Measurements from ENCODE around the gene COL20A1. TPM values are rescaled to one million over a fixed set of nuclear protein-coding genes. Genes with fewer than 3 reads are reported as not detected.

The COL20A1 gene
- total RNA-seq, 1 donor from 2014 or later, result 0.25 TPM

DNA sequence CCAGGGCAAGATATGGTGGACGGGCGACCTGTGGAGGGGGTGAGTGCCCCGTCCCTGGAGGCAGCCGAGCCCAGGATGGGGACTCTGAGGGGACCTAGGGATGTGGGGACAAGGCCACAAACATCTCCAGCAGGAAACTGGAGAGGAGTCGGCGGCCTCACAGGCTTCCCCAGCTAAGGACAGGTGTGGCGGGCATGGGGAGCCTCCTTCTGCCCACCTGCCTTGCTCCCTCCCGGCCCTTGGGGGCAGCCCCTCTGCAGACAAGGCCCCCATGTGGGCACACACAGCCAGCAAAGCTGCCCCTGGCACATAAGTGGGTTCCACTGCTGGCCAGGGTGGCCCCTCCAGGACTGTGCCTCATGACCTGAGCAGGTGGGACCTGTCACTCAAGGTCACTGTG, 63.5 kb downstream of the COL20A1 start:
- TF ChIP-seq, protein P1, sequence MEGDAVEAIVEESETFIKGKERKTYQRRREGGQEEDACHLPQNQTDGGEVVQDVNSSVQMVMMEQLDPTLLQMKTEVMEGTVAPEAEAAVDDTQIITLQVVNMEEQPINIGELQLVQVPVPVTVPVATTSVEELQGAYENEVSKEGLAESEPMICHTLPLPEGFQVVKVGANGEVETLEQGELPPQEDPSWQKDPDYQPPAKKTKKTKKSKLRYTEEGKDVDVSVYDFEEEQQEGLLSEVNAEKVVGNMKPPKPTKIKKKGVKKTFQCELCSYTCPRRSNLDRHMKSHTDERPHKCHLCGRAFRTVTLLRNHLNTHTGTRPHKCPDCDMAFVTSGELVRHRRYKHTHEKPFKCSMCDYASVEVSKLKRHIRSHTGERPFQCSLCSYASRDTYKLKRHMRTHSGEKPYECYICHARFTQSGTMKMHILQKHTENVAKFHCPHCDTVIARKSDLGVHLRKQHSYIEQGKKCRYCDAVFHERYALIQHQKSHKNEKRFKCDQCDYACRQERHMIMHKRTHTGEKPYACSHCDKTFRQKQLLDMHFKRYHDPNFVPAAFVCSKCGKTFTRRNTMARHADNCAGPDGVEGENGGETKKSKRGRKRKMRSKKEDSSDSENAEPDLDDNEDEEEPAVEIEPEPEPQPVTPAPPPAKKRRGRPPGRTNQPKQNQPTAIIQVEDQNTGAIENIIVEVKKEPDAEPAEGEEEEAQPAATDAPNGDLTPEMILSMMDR (IDR thresholded peaks at IDR 0.05; ENCODE audit: unreplicated experiment), result no peak

DNA sequence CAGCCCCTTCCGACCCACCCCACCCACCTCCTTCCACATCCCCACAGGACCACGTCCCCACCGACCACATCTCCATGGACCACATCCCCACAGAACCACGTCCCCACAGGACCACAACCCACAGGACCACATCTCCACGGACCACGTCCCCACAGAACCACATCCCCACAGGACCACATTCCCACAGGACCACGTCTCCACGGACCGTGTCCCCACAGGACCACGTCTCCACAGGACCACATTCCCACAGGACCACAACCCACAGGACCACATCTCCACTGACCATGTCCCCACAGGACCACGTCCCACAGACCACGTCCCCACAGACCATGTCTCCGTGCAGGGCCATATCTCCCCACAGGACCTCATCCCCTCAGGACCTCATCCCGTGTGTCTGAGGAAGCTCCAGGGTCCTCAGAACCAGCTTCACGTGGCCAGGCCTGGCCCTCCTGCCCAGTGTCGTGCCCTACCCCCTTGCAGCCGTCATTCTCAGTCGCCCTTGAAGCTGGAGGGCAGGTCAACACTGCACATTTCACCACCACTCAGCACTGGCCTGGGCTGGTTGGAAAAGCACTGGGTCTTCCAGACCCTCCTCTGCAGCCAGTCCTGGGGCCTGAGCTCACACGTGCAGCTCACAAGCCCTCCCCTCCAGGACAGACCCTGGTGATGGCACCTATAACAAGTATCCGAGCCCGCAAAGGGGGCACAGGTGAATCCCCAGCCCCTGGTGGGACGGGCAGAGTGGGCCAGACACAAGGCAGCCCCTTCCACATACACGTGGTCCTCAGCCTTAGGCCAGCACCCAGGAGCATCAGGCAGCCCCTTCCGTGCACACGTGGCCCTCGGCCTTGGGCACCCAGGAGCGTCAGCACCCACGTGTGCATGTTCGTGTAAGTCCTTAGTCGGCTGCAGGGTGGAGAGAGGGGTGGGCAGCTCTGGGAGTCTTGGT, 64.2 kb downstream of the COL20A1 start:
- peaks cover 2% of the 10 kb centered on the region for H3K4me1 Mint-ChIP-seq
- TF ChIP-seq, protein P1 (IDR thresholded peaks at IDR 0.05; ENCODE audit: unreplicated experiment), result no peak
- no peaks in the 10 kb centered on the region for H3K36me3 Mint-ChIP-seq
- H3K4me3 Mint-ChIP-seq, result no peak overlapping the region
- peaks cover 47% of the 10 kb centered on the region for H3K27me3 Mint-ChIP-seq (ENCODE audit: low read depth)
- no peak for DNase-seq (ENCODE audit: low spot score in 2 of 2, unreplicated experiment in 2 of 2)
- no peak overlapping the region for H3K27ac Mint-ChIP-seq
- H3K9me3 Mint-ChIP-seq, result no peaks in the 10 kb centered on the region

More for the DNA sequence above, 63.5 kb downstream of the COL20A1 start:
- Mint-ChIP-seq H3K36me3 (no peaks in the 10 kb centered on the region), H3K27ac (no peak overlapping the region), H3K4me3 (no peak overlapping the region), H3K4me1 (peaks cover 2% of the 10 kb centered on the region), H3K27me3 (ENCODE audit: low read depth) (peaks cover 41% of the 10 kb centered on the region), H3K9me3 (no peaks in the 10 kb centered on the region)
- DNase-seq (ENCODE audit: low spot score in 2 of 2, unreplicated experiment in 2 of 2), result no peak

DNA sequence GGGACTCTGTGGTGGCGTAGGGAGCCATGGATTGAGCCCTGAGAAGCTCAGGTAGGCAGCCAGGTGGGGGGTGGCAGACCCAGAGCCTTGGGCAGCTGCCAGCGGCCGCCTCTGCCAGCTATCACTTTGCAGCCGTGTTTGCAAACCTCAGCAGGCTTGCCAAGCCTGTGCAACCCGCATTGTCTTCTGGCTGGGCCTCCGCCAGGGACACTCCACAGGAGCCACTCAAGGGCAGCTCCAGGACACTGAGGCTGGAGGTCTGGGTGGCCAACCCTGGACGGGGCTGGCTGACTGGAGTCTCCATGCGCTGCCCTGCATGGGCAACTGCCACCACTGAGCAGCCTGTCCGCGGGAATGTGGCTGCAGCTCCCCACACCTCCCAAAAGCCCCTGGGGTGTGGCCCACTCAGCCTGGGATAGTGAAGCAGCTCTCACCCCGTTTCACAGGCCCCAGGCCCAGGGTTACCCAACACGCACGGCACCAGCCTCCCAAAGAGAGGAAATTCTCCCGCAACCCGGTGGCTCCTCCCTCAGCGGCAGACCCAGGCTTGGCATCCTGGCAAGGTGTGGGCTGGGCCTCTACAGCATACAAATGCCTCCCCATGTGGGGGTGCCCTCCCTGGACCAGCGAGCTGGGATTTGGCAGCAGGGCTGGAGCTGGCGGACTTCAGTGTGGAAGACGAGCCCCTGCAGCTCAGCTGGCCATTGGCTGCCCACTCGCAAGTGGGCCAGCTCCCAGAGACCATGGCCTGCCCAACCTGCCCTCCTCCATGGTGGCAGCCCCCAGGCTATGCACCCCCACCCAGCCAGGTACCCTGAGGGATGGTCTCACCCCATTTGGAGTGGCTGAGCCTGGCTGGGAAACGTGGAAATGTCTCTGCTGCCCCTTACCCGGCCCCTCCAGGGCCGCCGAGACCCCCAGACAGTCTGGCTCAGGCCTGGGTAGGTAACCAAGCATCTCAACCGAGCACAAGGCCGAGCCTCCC, 65.2 kb downstream of the COL20A1 start:
- Mint-ChIP-seq H3K9me3 (no peaks in the 10 kb centered on the region), H3K36me3 (no peaks in the 10 kb centered on the region), H3K4me1 (no peaks in the 10 kb centered on the region), H3K27ac (no peak overlapping the region), H3K4me3 (no peak overlapping the region), H3K27me3 (ENCODE audit: low read depth) (peaks cover 53% of the 10 kb centered on the region)
- DNase-seq (ENCODE audit: low spot score in 2 of 2, unreplicated experiment in 2 of 2), result no peak
- TF ChIP-seq, protein P1 (IDR thresholded peaks at IDR 0.05; ENCODE audit: unreplicated experiment), result no peak

DNA sequence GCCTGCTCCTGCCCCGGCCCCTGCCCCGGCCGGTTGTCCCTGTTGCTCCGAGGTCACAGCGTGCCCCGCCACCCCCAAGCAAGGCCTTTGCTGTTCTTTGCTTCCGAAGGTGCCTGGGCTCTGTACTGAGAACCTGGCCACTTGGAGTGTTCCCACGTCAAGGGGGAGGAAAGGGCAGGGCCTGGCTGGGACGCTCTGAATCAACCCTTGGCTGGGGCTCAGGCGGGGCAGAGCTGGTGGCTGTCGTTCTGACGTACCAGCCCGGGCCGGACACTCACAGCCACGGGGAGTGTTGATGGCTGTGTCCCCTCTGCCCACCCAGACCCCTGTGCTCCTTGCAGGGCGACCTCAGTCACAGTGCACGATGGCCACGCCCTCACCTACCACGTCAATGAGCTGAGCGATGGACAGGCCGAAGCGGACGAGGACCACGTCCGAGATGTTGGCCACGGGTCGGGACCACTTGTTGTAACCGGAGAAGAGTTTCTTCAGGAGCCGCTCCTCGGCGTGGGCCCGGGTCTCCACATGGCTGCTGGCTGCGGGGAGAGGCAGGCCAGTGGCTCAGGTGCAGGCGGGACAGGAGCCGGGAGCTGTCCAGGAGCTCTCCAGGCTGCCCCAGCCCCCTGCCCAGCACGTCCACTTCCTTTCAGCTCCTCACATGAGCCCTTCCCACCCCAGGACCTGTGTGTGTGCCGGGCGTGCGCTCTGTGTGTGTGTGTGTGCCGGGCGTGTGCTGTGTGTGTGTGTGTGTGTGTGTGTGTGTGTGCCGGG, 66.4 kb downstream of the COL20A1 start:
- DNase-seq (ENCODE audit: low spot score in 2 of 2, unreplicated experiment in 2 of 2), result no peak
- peaks cover 64% of the 10 kb centered on the region for H3K27me3 Mint-ChIP-seq (ENCODE audit: low read depth)
- H3K36me3 Mint-ChIP-seq, result no peaks in the 10 kb centered on the region
- no peak overlapping the region for H3K4me3 Mint-ChIP-seq
- no peaks in the 10 kb centered on the region for H3K4me1 Mint-ChIP-seq
- H3K9me3 Mint-ChIP-seq, result no peaks in the 10 kb centered on the region
- TF ChIP-seq, protein P1 (IDR thresholded peaks at IDR 0.05; ENCODE audit: unreplicated experiment), result no peak
- no peak overlapping the region for H3K27ac Mint-ChIP-seq
